GM12873 (cell line): ENCODE results near the gene UBE2Z.
A peak's percentile ranks its signal among the peaks of the same experiment; 100 is the strongest.

Experiments used
- TF ChIP-seq, protein P1 (sequence below): IDR thresholded peaks from 2 replicates; pipeline ENCODE4 v1.5.1; 2012; ENCODE audit warnings: low read depth, mild to moderate bottlenecking, moderate library complexity, low read length, control low read depth; ENCODE audit not compliant: insufficient read depth; ENCODE audit errors: missing control alignments

UBE2Z gene

DNA sequence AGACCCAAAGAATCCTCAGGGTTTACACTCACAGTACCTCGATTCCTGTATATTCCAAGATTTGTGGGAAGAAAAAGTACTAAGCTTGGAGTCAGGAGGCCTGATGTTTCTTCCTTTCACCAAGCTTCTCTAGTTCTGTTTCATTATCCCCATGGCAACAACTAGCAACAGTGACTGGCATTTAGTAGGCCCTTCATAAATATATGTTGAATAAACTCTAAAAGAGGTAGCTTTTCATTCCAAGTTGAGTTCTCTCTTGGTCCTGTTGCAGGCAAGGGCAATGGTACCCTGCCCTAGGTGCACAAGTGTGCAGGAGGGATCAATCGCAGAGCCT lies 527 bp upstream of the UBE2Z start:
- TF ChIP-seq, protein P1, sequence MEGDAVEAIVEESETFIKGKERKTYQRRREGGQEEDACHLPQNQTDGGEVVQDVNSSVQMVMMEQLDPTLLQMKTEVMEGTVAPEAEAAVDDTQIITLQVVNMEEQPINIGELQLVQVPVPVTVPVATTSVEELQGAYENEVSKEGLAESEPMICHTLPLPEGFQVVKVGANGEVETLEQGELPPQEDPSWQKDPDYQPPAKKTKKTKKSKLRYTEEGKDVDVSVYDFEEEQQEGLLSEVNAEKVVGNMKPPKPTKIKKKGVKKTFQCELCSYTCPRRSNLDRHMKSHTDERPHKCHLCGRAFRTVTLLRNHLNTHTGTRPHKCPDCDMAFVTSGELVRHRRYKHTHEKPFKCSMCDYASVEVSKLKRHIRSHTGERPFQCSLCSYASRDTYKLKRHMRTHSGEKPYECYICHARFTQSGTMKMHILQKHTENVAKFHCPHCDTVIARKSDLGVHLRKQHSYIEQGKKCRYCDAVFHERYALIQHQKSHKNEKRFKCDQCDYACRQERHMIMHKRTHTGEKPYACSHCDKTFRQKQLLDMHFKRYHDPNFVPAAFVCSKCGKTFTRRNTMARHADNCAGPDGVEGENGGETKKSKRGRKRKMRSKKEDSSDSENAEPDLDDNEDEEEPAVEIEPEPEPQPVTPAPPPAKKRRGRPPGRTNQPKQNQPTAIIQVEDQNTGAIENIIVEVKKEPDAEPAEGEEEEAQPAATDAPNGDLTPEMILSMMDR: no peak

DNA sequence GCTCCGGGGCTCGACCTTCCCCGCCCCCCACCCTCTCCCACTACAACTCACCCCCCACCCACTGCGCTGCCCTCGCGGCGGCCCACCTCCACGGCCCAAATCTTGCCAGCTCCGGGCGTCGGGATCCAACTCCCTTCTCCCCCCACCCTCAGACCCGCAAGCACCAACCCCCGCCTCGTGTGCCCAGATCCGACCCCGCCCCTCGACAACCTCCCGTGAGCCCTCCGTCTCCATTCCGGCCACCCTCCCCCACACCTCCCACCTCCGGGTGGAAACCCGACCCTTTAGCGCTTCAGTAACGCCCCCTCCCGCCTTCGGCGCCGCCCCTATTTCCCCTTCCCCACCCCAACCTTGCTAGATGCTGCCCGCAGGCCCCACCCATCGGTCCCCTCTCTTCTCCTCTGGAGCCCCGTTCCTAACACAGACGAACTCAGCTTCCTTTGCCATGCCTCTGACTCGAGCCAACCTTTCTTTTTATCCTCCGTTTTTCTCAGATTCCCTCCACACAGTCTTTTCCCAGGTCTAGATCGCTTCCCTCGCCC lies 717 bp downstream of the UBE2Z start:
- TF ChIP-seq, protein P1: no peak

DNA sequence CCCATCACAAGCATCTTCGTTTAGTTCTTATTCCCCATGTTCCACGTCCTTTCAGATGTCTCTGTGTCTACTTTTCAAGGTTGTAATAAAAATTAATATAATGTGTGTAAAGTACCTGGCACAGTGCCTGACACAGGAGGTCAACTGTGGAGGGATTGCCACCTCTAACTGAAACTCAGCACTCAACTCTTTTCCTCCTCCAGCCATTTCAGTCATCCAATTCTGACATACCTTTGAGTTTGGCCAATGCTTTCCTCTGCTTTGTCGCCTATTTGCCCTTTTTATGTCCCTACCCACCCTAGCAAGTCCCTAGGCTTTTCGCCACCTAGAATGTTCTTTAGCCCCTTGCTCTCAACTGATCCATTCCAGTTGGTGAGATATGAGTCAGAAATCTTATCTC lies 1.6 kb downstream of the UBE2Z start:
- TF ChIP-seq, protein P1: no peak

DNA sequence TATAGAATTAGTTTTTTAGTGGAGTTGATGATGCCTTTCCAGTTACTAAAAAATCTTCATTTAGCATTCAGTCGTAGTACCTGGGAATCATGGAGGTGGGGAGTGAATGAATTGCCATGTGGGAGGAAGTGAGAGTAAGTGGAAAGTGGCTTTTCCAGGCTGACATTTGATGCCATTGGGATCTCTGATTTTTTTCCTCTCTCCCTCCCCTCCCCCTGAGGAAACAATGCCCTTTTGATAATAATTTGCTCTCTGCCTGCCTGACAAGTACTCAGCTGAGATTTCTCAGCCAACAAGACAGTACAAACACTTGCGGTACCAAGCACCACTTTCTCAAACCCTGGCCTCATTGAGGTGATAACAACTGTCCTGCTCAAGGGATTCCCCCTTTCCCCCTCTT lies 2.2 kb downstream of the UBE2Z start:
- TF ChIP-seq, protein P1: no peak

DNA sequence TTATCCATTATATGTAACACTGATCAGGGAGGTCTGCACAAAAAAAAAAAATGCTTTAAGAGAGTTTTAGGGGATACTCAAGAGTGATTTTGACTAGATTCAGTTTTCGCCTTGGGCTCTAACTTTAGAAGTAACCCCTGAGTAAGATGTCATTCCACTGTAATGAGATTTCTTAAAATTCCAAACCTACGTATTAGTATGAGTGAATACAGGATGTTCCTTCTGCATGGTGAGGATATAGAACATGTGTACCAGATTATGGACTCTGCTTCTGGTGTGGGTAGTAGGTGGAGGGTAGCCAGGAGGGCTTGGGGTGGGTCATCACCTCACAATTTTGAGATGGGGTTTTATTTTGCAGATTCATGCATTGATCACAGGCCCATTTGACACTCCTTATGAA lies 4.3 kb downstream of the UBE2Z start:
- TF ChIP-seq, protein P1: no peak

DNA sequence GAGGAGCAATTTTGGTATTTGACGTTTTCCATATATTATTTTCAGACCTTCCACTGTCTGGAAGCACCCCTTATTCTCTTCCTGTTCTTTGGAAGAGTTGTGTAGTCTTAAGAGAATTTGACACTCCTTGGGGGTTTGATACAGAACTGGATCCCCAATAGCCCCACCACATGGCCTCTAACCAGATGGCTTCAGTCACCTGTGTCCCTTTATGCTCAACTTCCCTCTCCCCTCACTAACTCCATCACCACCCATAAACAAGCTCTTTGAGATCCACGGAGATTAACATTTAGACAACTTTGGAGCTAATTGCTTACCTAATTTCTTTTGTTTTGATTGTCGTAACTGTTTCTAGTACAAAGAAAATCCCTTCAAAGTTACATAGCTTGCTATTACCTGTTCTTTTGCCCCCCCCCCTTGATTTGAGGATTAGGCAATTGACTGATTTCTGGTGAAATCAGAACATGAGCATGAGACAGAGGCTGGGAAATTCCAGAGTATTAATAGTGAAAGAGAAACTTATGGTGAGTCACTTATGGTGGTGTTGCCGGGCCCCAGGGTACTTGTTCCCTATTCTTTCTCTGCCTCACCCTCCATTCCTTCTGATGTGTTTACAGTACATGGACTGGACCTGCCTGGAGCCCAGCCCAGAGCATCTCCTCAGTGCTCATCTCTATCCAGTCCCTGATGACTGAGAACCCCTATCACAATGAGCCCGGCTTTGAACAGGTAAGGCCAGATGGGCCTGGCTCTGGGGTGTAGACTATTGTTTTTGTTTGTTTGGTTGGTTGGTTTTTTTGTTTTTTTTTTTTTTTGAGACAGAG lies 7.5 kb downstream of the UBE2Z start:
- TF ChIP-seq, protein P1: peak; percentile 5

DNA sequence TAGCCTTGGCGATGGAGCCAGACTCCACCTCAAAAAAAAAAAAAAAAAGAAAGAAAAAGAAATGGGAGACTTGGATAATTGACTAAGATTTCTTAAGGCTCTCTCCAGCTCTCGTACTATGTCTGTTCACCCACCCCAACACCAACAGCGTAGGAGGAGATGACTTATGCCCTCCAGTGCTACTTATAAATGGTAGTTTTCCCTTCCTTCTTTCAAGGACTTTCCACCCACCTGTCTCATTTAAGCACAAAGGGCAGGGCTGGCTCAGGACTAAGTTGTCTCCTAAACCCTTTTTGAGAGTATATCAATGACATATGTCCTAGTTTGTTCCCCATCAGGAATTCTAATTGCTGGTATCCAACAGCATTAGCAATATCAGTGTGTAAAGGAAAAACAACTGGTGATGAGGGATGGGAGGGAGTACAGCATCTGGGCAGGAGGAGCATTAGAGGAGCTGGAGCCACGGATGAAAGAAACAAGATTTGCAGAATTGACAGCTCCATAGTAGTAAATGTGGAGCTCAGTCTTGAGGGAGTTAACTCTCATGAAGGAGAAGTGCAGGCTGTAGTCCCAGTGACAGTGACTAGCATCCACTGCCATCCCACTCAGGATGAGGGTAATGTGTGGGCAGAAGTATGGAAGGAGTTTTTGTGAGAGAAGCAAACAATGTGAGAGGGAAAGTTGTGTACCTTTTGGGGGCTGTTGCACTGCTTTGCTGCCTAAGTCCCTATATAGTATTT lies 17.2 kb downstream of the UBE2Z start:
- TF ChIP-seq, protein P1: no peak
